ENCODE data around the gene KLK11.

KLK11 gene

DNA sequence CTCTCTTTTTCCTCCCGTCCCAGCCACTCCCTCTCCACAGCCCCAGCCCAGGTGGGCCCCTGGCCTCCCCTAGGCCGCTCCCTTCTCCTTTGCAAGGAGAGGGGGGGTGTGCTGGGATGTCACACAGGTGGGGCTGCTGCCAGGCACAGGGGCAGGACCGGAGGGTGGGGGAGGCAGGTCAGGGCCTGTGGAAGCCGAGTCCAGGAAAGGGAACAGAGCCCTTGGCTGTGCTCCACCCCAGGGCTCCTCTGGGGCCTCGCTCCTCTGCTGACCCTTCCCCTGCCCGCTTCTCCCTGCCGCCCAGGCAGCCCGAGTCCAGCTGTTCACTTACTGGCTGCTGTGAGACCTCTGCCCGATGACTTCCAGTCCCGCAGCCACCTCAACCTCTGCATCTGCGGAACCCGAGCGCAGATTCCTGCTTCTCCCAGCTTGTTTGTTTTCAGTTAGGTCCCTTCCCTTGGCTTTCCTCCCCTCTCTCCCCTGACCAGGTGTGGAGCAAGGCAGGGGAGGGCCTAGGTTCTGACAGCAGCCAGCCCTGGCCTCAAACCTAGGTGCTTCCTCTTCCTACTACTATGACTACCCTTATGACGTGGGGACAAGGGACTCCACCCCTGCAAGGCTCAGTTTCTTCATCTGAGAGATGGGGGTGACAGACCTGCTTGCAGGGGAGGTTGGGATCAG is 850 bp upstream of the KLK11 start:
- no peak for ATAC-seq
- TF ChIP-seq PPARA (CRISPR knock-in tag; IDR thresholded peaks at IDR 0.05; ENCODE audit: borderline replicate concordance) (no peak), TCF4 (CRISPR knock-in tag; IDR thresholded peaks at IDR 0.05; ENCODE audit: borderline replicate concordance) (no peak), TSHZ2 (CRISPR knock-in tag; IDR thresholded peaks at IDR 0.05) (no peak), OSR1 (CRISPR knock-in tag; IDR thresholded peaks at IDR 0.05) (no peak), ESRRG (CRISPR knock-in tag; IDR thresholded peaks at IDR 0.05) (no peak), ZNF8 (CRISPR knock-in tag; IDR thresholded peaks at IDR 0.05) (no peak), POU6F1 (CRISPR knock-in tag; IDR thresholded peaks at IDR 0.05; ENCODE audit: borderline replicate concordance, low read depth) (no peak), SNAI2 (CRISPR knock-in tag; IDR thresholded peaks at IDR 0.05) (no peak), CSDC2 (CRISPR knock-in tag; IDR thresholded peaks at IDR 0.05) (no peak), ZNF565 (CRISPR knock-in tag; conservative IDR thresholded peaks at IDR 0.05; ENCODE audit: low read depth) (no peak), ZNF70 (CRISPR knock-in tag; IDR thresholded peaks at IDR 0.05) (no peak), PATZ1 (CRISPR knock-in tag; IDR thresholded peaks at IDR 0.05; ENCODE audit: borderline replicate concordance) (no peak), ZC3H10 (CRISPR knock-in tag; IDR thresholded peaks at IDR 0.05) (no peak), ARNTL (CRISPR knock-in tag; IDR thresholded peaks at IDR 0.05; ENCODE audit: borderline replicate concordance, low read depth) (no peak), GLIS3 (CRISPR knock-in tag; IDR thresholded peaks at IDR 0.05) (no peak), ZFP3 (CRISPR knock-in tag; IDR thresholded peaks at IDR 0.05) (no peak), ZFP30 (CRISPR knock-in tag; IDR thresholded peaks at IDR 0.05) (no peak)
- TF ChIP-seq, protein P1, sequence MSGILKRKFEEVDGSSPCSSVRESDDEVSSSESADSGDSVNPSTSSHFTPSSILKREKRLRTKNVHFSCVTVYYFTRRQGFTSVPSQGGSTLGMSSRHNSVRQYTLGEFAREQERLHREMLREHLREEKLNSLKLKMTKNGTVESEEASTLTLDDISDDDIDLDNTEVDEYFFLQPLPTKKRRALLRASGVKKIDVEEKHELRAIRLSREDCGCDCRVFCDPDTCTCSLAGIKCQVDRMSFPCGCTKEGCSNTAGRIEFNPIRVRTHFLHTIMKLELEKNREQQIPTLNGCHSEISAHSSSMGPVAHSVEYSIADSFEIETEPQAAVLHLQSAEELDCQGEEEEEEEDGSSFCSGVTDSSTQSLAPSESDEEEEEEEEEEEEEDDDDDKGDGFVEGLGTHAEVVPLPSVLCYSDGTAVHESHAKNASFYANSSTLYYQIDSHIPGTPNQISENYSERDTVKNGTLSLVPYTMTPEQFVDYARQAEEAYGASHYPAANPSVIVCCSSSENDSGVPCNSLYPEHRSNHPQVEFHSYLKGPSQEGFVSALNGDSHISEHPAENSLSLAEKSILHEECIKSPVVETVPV (CRISPR knock-in tag; IDR thresholded peaks at IDR 0.05), result no peak

GRCh38 chr19:51025809-51026553 is 435 bp downstream of the KLK11 start:
- no peak for ATAC-seq
- no peak for TF ChIP-seq PATZ1 (CRISPR knock-in tag; IDR thresholded peaks at IDR 0.05; ENCODE audit: borderline replicate concordance)
- no peak for TF ChIP-seq ARNTL (CRISPR knock-in tag; IDR thresholded peaks at IDR 0.05; ENCODE audit: borderline replicate concordance, low read depth)
- TF ChIP-seq OSR1 (CRISPR knock-in tag; IDR thresholded peaks at IDR 0.05), result no peak
- TF ChIP-seq RARB (CRISPR knock-in tag; IDR thresholded peaks at IDR 0.05), result no peak
- TF ChIP-seq POU6F1 (CRISPR knock-in tag; IDR thresholded peaks at IDR 0.05; ENCODE audit: borderline replicate concordance, low read depth), result no peak
- TF ChIP-seq ZNF565 (CRISPR knock-in tag; conservative IDR thresholded peaks at IDR 0.05; ENCODE audit: low read depth), result no peak
- TF ChIP-seq, protein P1 (CRISPR knock-in tag; IDR thresholded peaks at IDR 0.05), result no peak
- no peak for TF ChIP-seq ZNF8 (CRISPR knock-in tag; IDR thresholded peaks at IDR 0.05)
- no peak for TF ChIP-seq TSHZ2 (CRISPR knock-in tag; IDR thresholded peaks at IDR 0.05)
- no peak for TF ChIP-seq BACH2 (CRISPR knock-in tag; IDR thresholded peaks at IDR 0.05; ENCODE audit: borderline replicate concordance)
- no peak for TF ChIP-seq ZC3H10 (CRISPR knock-in tag; IDR thresholded peaks at IDR 0.05)
- no peak for TF ChIP-seq ZNF70 (CRISPR knock-in tag; IDR thresholded peaks at IDR 0.05)
